Measurements from ENCODE around the gene SNTB2.

Gene SNTB2

GRCh38 chr16:69344171-69344570 lies 157.2 kb downstream of the SNTB2 start:
- TF ChIP-seq SUZ12 (IDR thresholded peaks at IDR 0.05; ENCODE audit: extremely low read depth, insufficient read depth, insufficient read length) (no peak), ZNF274 (IDR thresholded peaks at IDR 0.05; ENCODE audit: low read depth, low read length) (no peak), YY1 (IDR thresholded peaks at IDR 0.05; ENCODE audit: insufficient read depth, insufficient read length) (no peak)
- H3K27me3 ChIP-seq (ENCODE audit: insufficient read depth, insufficient read length), result no peaks in the 10 kb centered on the region
- no peak for DNase-seq (ENCODE audit: low read depth, low spot score)
- peaks cover 53% of the 10 kb centered on the region for H3K36me3 ChIP-seq (ENCODE audit: insufficient read depth, insufficient read length, low read length)
- no peaks in the 10 kb centered on the region for H3K4me1 ChIP-seq (ENCODE audit: insufficient read depth, insufficient read length)
- H3K9ac ChIP-seq (ENCODE audit: insufficient read length, low read depth), result no peak overlapping the region
- no peaks in the 10 kb centered on the region for H3K9me3 ChIP-seq (ENCODE audit: insufficient read depth, low read length)
- H3K4me3 ChIP-seq (ENCODE audit: insufficient read length, low read depth), result no peak overlapping the region

DNA sequence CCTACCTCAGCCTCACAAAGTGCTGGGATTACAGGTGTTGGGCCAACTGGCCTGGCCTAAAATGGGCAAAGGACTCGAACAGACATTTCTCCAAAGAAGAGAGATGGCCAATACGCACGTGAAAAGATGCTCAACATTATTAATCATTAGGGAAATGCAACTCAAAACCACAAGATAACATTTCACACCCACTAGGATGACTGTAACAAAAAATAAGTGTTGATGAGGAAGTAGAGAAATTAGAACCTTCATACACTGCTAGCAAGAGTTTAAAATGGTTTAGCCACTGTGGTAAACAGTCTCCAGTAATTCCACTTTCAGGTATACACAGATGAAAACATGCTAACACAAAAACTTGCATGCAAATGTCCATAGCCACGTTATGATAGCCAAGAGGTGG lies 159.0 kb downstream of the SNTB2 start:
- Histone ChIP-seq H3K9ac (ENCODE audit: insufficient read length, low read depth) (no peak overlapping the region), H3K36me3 (ENCODE audit: insufficient read depth, insufficient read length, low read length) (peaks cover 51% of the 10 kb centered on the region), H3K27me3 (ENCODE audit: insufficient read depth, insufficient read length) (no peaks in the 10 kb centered on the region), H3K9me3 (ENCODE audit: insufficient read depth, low read length) (no peaks in the 10 kb centered on the region), H3K4me3 (ENCODE audit: insufficient read length, low read depth) (no peak overlapping the region), H3K4me1 (ENCODE audit: insufficient read depth, insufficient read length) (no peaks in the 10 kb centered on the region)
- TF ChIP-seq ZNF274 (IDR thresholded peaks at IDR 0.05; ENCODE audit: low read depth, low read length) (no peak), SUZ12 (IDR thresholded peaks at IDR 0.05; ENCODE audit: extremely low read depth, insufficient read depth, insufficient read length) (no peak), YY1 (IDR thresholded peaks at IDR 0.05; ENCODE audit: insufficient read depth, insufficient read length) (no peak)
- no peak for DNase-seq (ENCODE audit: low read depth, low spot score)

DNA sequence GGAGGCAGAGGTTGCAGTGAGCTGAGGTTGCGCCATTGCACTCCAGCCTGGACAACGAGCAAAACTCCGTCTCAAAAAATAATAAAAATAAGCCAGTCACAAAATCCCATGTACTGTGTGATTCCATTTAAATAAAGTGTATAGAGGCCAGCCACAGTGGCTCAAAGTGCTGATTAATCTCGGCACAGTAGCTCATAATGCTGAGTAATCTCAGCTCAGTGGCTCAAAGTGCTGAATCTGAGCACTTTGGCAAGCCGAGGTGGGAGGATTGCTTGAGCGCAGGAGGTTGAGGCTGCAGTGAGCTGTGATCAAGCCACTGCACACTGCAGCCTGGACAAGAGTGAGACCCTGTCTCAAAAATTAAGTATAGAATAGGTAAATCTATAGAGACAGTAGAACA lies 159.7 kb downstream of the SNTB2 start:
- DNase-seq (ENCODE audit: low read depth, low spot score), result no peak
- H3K36me3 ChIP-seq (ENCODE audit: insufficient read depth, insufficient read length, low read length), result peaks cover 51% of the 10 kb centered on the region
- H3K9ac ChIP-seq (ENCODE audit: insufficient read length, low read depth), result no peak overlapping the region
- H3K9me3 ChIP-seq (ENCODE audit: insufficient read depth, low read length), result no peaks in the 10 kb centered on the region
- no peaks in the 10 kb centered on the region for H3K27me3 ChIP-seq (ENCODE audit: insufficient read depth, insufficient read length)
- TF ChIP-seq YY1 (IDR thresholded peaks at IDR 0.05; ENCODE audit: insufficient read depth, insufficient read length), result no peak
- no peak for TF ChIP-seq ZNF274 (IDR thresholded peaks at IDR 0.05; ENCODE audit: low read depth, low read length)
- TF ChIP-seq SUZ12 (IDR thresholded peaks at IDR 0.05; ENCODE audit: extremely low read depth, insufficient read depth, insufficient read length), result no peak
- no peaks in the 10 kb centered on the region for H3K4me1 ChIP-seq (ENCODE audit: insufficient read depth, insufficient read length)
- no peak overlapping the region for H3K4me3 ChIP-seq (ENCODE audit: insufficient read length, low read depth)

DNA sequence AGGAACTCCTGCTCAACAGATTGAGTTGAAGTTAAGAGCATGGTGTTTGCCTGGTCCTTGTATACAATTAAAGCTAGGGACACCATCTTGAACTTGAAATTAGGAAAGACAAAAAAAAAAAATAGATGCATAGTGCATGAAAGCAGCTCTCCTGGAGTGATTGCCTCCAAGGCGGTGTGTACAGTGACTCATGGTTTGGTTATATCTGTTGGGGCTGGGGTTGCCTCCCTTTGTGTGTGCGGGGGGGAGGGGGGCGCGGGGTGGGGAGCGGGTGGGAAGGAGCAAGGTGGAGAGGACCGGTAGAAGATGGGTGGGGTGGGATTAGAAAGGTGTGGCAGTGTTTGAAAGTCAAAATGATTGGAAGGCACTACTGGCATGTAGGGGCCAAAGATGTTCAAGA lies 161.3 kb downstream of the SNTB2 start:
- Histone ChIP-seq H3K4me3 (ENCODE audit: insufficient read length, low read depth) (no peak overlapping the region), H3K27me3 (ENCODE audit: insufficient read depth, insufficient read length) (no peaks in the 10 kb centered on the region), H3K9me3 (ENCODE audit: insufficient read depth, low read length) (no peaks in the 10 kb centered on the region), H3K36me3 (ENCODE audit: insufficient read depth, insufficient read length, low read length) (peaks cover 44% of the 10 kb centered on the region), H3K4me1 (ENCODE audit: insufficient read depth, insufficient read length) (no peaks in the 10 kb centered on the region), H3K9ac (ENCODE audit: insufficient read length, low read depth) (no peak overlapping the region)
- DNase-seq (ENCODE audit: low read depth, low spot score), result no peak
- TF ChIP-seq SUZ12 (IDR thresholded peaks at IDR 0.05; ENCODE audit: extremely low read depth, insufficient read depth, insufficient read length) (no peak), ZNF274 (IDR thresholded peaks at IDR 0.05; ENCODE audit: low read depth, low read length) (no peak), YY1 (IDR thresholded peaks at IDR 0.05; ENCODE audit: insufficient read depth, insufficient read length) (no peak)

GRCh38 chr16:69349536-69349935 lies 162.6 kb downstream of the SNTB2 start:
- TF ChIP-seq SUZ12 (IDR thresholded peaks at IDR 0.05; ENCODE audit: extremely low read depth, insufficient read depth, insufficient read length) (no peak), YY1 (IDR thresholded peaks at IDR 0.05; ENCODE audit: insufficient read depth, insufficient read length) (no peak), ZNF274 (IDR thresholded peaks at IDR 0.05; ENCODE audit: low read depth, low read length) (no peak)
- Histone ChIP-seq H3K4me3 (ENCODE audit: insufficient read length, low read depth) (no peak overlapping the region), H3K9me3 (ENCODE audit: insufficient read depth, low read length) (no peaks in the 10 kb centered on the region), H3K36me3 (ENCODE audit: insufficient read depth, insufficient read length, low read length) (peaks cover 36% of the 10 kb centered on the region), H3K4me1 (ENCODE audit: insufficient read depth, insufficient read length) (no peaks in the 10 kb centered on the region), H3K9ac (ENCODE audit: insufficient read length, low read depth) (no peak overlapping the region), H3K27me3 (ENCODE audit: insufficient read depth, insufficient read length) (no peaks in the 10 kb centered on the region)
- no peak for DNase-seq (ENCODE audit: low read depth, low spot score)

DNA sequence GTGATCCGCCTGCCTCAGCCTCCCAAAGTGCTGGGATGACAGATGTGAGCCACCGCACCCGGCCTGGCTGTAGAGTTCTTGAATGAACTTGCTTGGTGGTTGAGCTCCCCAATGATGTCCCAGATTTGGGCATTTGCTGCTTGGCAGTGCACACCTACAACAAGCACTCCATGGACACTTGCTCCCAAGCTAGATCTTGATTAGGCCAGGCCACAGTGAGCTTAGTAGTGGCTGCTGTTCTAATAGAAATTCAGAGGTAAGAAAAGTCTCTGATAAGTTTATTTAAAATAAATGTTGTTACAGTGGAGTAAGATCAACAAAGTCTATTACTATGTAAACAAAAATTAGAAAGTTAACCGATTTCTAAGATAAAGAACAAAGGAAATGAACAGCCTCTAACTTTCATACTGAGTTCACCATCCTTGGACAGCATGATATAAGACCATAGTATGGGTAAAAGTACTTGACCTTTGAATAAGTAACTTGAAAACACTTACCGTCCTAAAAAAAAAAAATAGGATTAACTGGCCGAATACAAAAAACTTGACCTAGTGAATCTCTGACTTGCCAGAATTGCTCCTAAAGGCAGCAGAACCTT lies 163.7 kb downstream of the SNTB2 start:
- Histone ChIP-seq H3K9me3 (ENCODE audit: insufficient read depth, low read length) (no peaks in the 10 kb centered on the region), H3K36me3 (ENCODE audit: insufficient read depth, insufficient read length, low read length) (peaks cover 32% of the 10 kb centered on the region), H3K9ac (ENCODE audit: insufficient read length, low read depth) (no peak overlapping the region), H3K4me1 (ENCODE audit: insufficient read depth, insufficient read length) (no peaks in the 10 kb centered on the region), H3K4me3 (ENCODE audit: insufficient read length, low read depth) (no peak overlapping the region), H3K27me3 (ENCODE audit: insufficient read depth, insufficient read length) (no peaks in the 10 kb centered on the region)
- DNase-seq (ENCODE audit: low read depth, low spot score), result no peak
- TF ChIP-seq SUZ12 (IDR thresholded peaks at IDR 0.05; ENCODE audit: extremely low read depth, insufficient read depth, insufficient read length) (no peak), ZNF274 (IDR thresholded peaks at IDR 0.05; ENCODE audit: low read depth, low read length) (no peak), YY1 (IDR thresholded peaks at IDR 0.05; ENCODE audit: insufficient read depth, insufficient read length) (no peak)

- H3K36me3 ChIP-seq (ENCODE audit: insufficient read depth, insufficient read length, low read length), result peaks cover 33% of the 10 kb centered on the region
- no peaks in the 10 kb centered on the region for H3K4me1 ChIP-seq (ENCODE audit: insufficient read depth, insufficient read length)
- no peak within 1 kb of the TSS for H3K4me3 ChIP-seq (ENCODE audit: insufficient read length, low read depth)
- H3K9me3 ChIP-seq (ENCODE audit: insufficient read depth, low read length), result no peaks in the 10 kb centered on the region
- no peaks in the 10 kb centered on the region for H3K27me3 ChIP-seq (ENCODE audit: insufficient read depth, insufficient read length)
- TF ChIP-seq SUZ12 (IDR thresholded peaks at IDR 0.05; ENCODE audit: extremely low read depth, insufficient read depth, insufficient read length), result no peak
- TF ChIP-seq YY1 (IDR thresholded peaks at IDR 0.05; ENCODE audit: insufficient read depth, insufficient read length), result no peak
- TF ChIP-seq ZNF274 (IDR thresholded peaks at IDR 0.05; ENCODE audit: low read depth, low read length), result no peak
- no peak for DNase-seq (ENCODE audit: low read depth, low spot score)
- H3K9ac ChIP-seq (ENCODE audit: insufficient read length, low read depth), result no peak within 1 kb of the TSS
These were observed 164.5 kb downstream of the SNTB2 start, which contains the start of gene TMED6 for GRCh38 chr16:69351309-69352027. TMED6 (minus strand) TSS chr16:69351786; CDS start chr16:69351753, 33 bp downstream.

Measured in NT2/D1 (cell line).